WERI-Rb-1 (cell line): ENCODE results near the gene C22orf15.

Experiments used
- DNase-seq: peaks from one replicate; pipeline ENCODE4 v3.0.0-alpha.2; 2020
- H3K27ac ChIP-seq: fragments of 250-450 bp; sonication (Bioruptor Pico); 2 replicates; pipeline ENCODE4 v1.5.1; 2020; ENCODE audit warnings: mild to moderate bottlenecking, moderate library complexity
- H3K27me3 ChIP-seq: fragments of 250-450 bp; sonication (Bioruptor Pico); 2 replicates; pipeline ENCODE4 v1.5.1; 2021; ENCODE audit warnings: mild to moderate bottlenecking, low read depth, moderate library complexity; ENCODE audit not compliant: insufficient read depth, severe bottlenecking
- H3K36me3 ChIP-seq: fragments of 250-450 bp; sonication (Bioruptor Pico); 2 replicates; pipeline ENCODE4 v1.5.1; 2020; ENCODE audit warnings: mild to moderate bottlenecking, moderate library complexity
- H3K4me3 ChIP-seq: 2 replicates; pipeline ENCODE4 v1.5.1; 2011; ENCODE audit warnings: low read depth, mild to moderate bottlenecking, control low read depth, low read length
- H3K9me3 ChIP-seq: fragments of 250-450 bp; sonication (Bioruptor Pico); 2 replicates; pipeline ENCODE4 v1.5.1; 2021; ENCODE audit warnings: mild to moderate bottlenecking, moderate library complexity; ENCODE audit not compliant: severe bottlenecking
- CTCF ChIP-seq: IDR thresholded peaks from 2 replicates; pipeline ENCODE4 v1.5.1; 2011; ENCODE audit warnings: low read depth, mild to moderate bottlenecking, control low read depth, inconsistent platforms, low read length

Gene C22orf15

DNA sequence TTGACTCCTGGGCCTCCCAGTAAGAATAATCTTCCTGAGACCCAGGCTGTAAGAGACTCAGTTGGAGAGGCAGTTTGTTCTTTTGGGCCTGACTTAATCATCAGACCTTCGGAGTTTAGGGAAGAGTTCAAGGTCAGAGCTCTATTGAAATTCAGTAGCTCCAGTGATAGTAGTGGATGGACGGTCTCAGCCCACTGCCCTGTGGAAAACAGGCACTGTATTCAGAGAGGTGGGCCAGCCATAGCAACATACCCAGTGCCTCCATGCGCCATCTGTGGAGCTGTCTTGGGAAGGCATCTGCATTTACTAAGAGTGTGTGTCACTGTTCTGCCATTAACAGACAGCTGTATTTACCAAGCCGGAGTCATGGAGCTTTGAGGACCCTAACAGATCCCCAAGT is 26.8 kb downstream of the C22orf15 start:
- TF ChIP-seq CTCF = 0 out of 2 replicates have a peak, but pooled peaks have one; percentile 26
- H3K27ac ChIP-seq = no peak overlapping the region
- H3K27me3 ChIP-seq = no peaks in the 10 kb centered on the region
- no peak for DNase-seq
- H3K36me3 ChIP-seq = peaks cover 65% of the 10 kb centered on the region
- no peak overlapping the region for H3K4me3 ChIP-seq
- no peaks in the 10 kb centered on the region for H3K9me3 ChIP-seq

DNA sequence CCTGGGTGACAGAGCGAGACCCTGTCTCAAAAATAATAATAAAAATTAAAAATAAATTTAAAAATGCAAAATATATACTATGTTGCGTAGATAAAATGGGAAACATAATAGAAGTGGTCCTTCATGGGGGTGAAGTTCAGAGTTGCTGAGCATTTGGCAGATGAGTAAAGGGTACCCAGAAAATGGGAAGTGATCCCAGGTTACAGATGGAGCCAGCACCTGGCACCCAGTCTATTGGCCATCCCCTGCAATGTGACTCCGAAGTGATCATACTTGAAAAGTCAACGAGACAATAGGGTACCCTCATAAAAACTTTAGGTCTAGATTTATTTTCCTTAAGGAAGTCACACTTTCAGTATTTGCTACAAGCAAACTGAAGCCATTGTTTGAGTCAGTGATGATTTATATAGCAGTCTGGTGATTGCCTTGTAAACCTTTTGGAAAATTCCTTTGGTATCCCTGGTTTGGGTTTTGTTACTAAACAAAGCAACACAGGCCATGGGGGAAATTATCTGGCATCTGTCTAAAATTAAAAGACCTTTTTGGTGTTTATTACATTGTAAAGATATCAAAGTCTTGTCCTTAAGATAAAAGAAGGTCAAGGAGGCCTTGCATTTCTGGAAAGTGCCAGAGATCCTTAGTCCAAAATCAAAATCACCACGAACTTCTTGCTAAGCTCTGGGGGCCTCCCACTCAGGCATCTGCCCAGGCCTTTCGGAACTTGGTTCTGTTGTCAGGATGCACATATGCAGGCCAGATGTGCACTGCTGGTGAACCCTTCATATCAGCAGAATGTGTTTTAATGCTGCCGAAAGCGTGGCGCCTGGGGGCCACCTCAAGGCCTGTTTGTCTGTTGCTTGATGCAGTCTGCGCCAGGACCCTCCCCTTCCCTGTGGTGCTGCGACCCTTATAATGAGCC is 28.3 kb downstream of the C22orf15 start:
- no peaks in the 10 kb centered on the region for H3K9me3 ChIP-seq
- no peak for DNase-seq
- no peak overlapping the region for H3K27ac ChIP-seq
- no peak for TF ChIP-seq CTCF
- no peaks in the 10 kb centered on the region for H3K27me3 ChIP-seq
- H3K36me3 ChIP-seq = peaks cover 78% of the 10 kb centered on the region
- no peak overlapping the region for H3K4me3 ChIP-seq

GRCh38 chr22:23791738-23792645 is 29.2 kb downstream of the C22orf15 start:
- Histone ChIP-seq H3K27ac (no peak overlapping the region), H3K9me3 (no peaks in the 10 kb centered on the region), H3K27me3 (no peaks in the 10 kb centered on the region), H3K4me3 (no peak overlapping the region), H3K36me3 (peaks cover 83% of the 10 kb centered on the region)
- no peak for TF ChIP-seq CTCF
- DNase-seq = no peak

DNA sequence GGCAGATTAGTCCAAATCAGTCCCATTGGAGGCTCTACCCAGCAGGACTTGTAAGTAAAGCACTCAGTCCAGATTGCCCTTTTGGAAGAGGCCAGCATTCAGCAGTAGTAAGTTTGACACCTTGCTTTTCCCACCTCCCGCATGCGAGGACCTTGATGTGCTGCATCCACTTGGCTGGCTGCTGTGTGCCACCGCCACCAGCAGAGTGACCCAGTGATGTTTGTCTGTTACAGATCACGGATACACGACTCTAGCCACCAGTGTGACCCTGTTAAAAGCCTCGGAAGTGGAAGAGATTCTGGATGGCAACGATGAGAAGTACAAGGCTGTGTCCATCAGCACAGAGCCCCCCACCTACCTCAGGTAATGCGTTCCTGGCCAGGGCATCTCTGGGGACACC is 30.5 kb downstream of the C22orf15 start:
- H3K27me3 ChIP-seq = no peaks in the 10 kb centered on the region
- no peak for DNase-seq
- H3K4me3 ChIP-seq = no peak overlapping the region
- peaks cover 89% of the 10 kb centered on the region for H3K36me3 ChIP-seq
- TF ChIP-seq CTCF = no peak
- no peak overlapping the region for H3K27ac ChIP-seq
- no peaks in the 10 kb centered on the region for H3K9me3 ChIP-seq

- DNase-seq = no peak
- Histone ChIP-seq H3K4me3 (no peak overlapping the region), H3K9me3 (no peaks in the 10 kb centered on the region), H3K36me3 (peaks cover 85% of the 10 kb centered on the region), H3K27ac (no peak overlapping the region), H3K27me3 (no peaks in the 10 kb centered on the region)
- no peak for TF ChIP-seq CTCF
Observed at GRCh38 chr22:23796461-23796860, 33.7 kb downstream of the C22orf15 start.
